WTC11 (cell line): Measurements from ENCODE around the gene CAMSAP1. TPM values are rescaled to one million over a fixed set of nuclear protein-coding genes. Genes with fewer than 3 reads are reported as not detected.

Source experiments
- ATAC-seq: fragments of 200-7000 bp; cut with Tn5 transposase; 2 replicates; pipeline ENCODE4 v1.10.0; 2021; ENCODE audit warnings: mild to moderate bottlenecking, moderate library complexity
- CTCF ChIA-PET: fragments of 300-600 bp; sonication (Branson Sonifier 250); formaldehyde crosslinking; loops from one replicate; lab custom pipeline; 2021; ENCODE audit warnings: antibody characterized with exemption; lab: Charles Lee
- POLR2A ChIA-PET: fragments of 350-600 bp; sonication (Branson Sonifier 250); formaldehyde crosslinking; loops from one replicate; lab custom pipeline; 2021; ENCODE audit warnings: antibody characterized with exemption; lab: Charles Lee
- DNase-seq: peaks from one replicate; pipeline ENCODE4 v3.0.0; 2021; ENCODE audit warnings: low spot score
- H3K27ac Mint-ChIP-seq: 2 replicates; pipeline ENCODE4 v1.8.0; 2021; ENCODE audit warnings: mixed read lengths
- H3K27me3 Mint-ChIP-seq: 2 replicates; pipeline ENCODE4 v1.8.0; 2021; ENCODE audit warnings: low read depth, mild to moderate bottlenecking, moderate library complexity, mixed read lengths
- H3K36me3 Mint-ChIP-seq: 2 replicates; pipeline ENCODE4 v1.8.0; 2021; ENCODE audit warnings: mixed read lengths
- H3K4me1 Mint-ChIP-seq: 2 replicates; pipeline ENCODE4 v1.8.0; 2022; ENCODE audit warnings: mixed read lengths
- H3K4me3 Mint-ChIP-seq: 2 replicates; pipeline ENCODE4 v1.8.0; 2021; ENCODE audit warnings: mild to moderate bottlenecking, moderate library complexity, mixed read lengths
- H3K9me3 Mint-ChIP-seq: 2 replicates; pipeline ENCODE4 v1.8.0; 2021; ENCODE audit warnings: mixed read lengths
- ARID4B ChIP-seq: sonication (generic); formaldehyde crosslinking; IDR thresholded peaks from 2 replicates; pipeline ENCODE4 v1.8.0; 2023; ENCODE audit warnings: missing genetic modification reagents, mild to moderate bottlenecking, borderline replicate concordance
- ATF3 ChIP-seq: sonication (generic); formaldehyde crosslinking; conservative IDR thresholded peaks from 2 replicates; pipeline ENCODE4 v1.8.1; 2022; ENCODE audit warnings: mild to moderate bottlenecking, missing genetic modification reagents
- CBFB ChIP-seq: sonication (generic); formaldehyde crosslinking; IDR thresholded peaks from 2 replicates; pipeline ENCODE4 v1.8.1; 2022; ENCODE audit warnings: mild to moderate bottlenecking, low read depth, missing genetic modification reagents
- CREM ChIP-seq: sonication (generic); formaldehyde crosslinking; IDR thresholded peaks from 2 replicates; pipeline ENCODE4 v1.8.1; 2022; ENCODE audit warnings: mild to moderate bottlenecking, missing genetic modification reagents, moderate library complexity
- GTF2I ChIP-seq: fragments of 250-450 bp; sonication (Bioruptor Pico); conservative IDR thresholded peaks from 2 replicates; pipeline ENCODE4 v1.4.0; 2021; ENCODE audit warnings: mild to moderate bottlenecking
- MXD4 ChIP-seq: fragments of 250-450 bp; sonication (Bioruptor Pico); IDR thresholded peaks from 2 replicates; pipeline ENCODE4 v1.8.0; 2021; ENCODE audit warnings: mild to moderate bottlenecking, moderate library complexity, borderline replicate concordance
- MYBL2 ChIP-seq: sonication (generic); formaldehyde crosslinking; IDR thresholded peaks from 2 replicates; pipeline ENCODE4 v1.8.1; 2023; ENCODE audit warnings: mild to moderate bottlenecking, moderate library complexity, missing genetic modification reagents
- NFYB ChIP-seq: sonication (generic); formaldehyde crosslinking; conservative IDR thresholded peaks from 2 replicates; pipeline ENCODE4 v1.8.0; 2022; ENCODE audit warnings: low read depth, missing genetic modification reagents
- PRRX2 ChIP-seq: fragments of 250-450 bp; sonication (Bioruptor Pico); IDR thresholded peaks from 2 replicates; pipeline ENCODE4 v1.8.0; 2021; ENCODE audit warnings: mild to moderate bottlenecking
- ZNF263 ChIP-seq: sonication (generic); formaldehyde crosslinking; IDR thresholded peaks from 2 replicates; pipeline ENCODE4 v1.8.1; 2022; ENCODE audit warnings: low read depth, mild to moderate bottlenecking, moderate library complexity, missing genetic modification reagents
- ZNF416 ChIP-seq: fragments of 250-450 bp; sonication (Bioruptor Pico); IDR thresholded peaks from 2 replicates; pipeline ENCODE4 v1.9.0; 2021; ENCODE audit warnings: mild to moderate bottlenecking, inconsistent platforms
- ZNF532 ChIP-seq: fragments of 250-450 bp; sonication (Bioruptor Pico); IDR thresholded peaks from 2 replicates; pipeline ENCODE4 v1.9.0; 2021; ENCODE audit warnings: mild to moderate bottlenecking, borderline replicate concordance
- ZSCAN18 ChIP-seq: fragments of 250-450 bp; sonication (Bioruptor Pico); IDR thresholded peaks from 2 replicates; pipeline ENCODE4 v2.1.2; 2022; ENCODE audit warnings: mild to moderate bottlenecking, moderate library complexity
- total RNA-seq: library from RNA; stranded (reverse); gene quantifications from 3 replicates; pipeline ENCODE4 v1.2.3, GENCODE V29; 2021

The CAMSAP1 gene
- total RNA-seq, 1 experiment from 2014 or later, result 40.5 TPM

- TF ChIP-seq ZNF532 (CRISPR knock-in tag), result no peak
- TF ChIP-seq, all 79 proteins: peak for 0
These were observed 1.7 kb downstream of the CAMSAP1 start (continued) for GRCh38 chr9:135905380-135906258.

GRCh38 chr9:135903786-135904520, 3.4 kb downstream of the CAMSAP1 start:
- TF ChIP-seq ATF3 (CRISPR knock-in tag) (no peak), GTF2I (CRISPR knock-in tag) (no peak), NFYB (CRISPR knock-in tag) (no peak), ZNF416 (CRISPR knock-in tag) (no peak), CREM (CRISPR knock-in tag) (no peak), MYBL2 (CRISPR knock-in tag) (no peak), MXD4 (no peak), CBFB (CRISPR knock-in tag) (no peak), PRRX2 (CRISPR knock-in tag) (no peak), ZSCAN18 (CRISPR knock-in tag) (no peak), ZNF263 (CRISPR knock-in tag) (no peak), ARID4B (CRISPR knock-in tag) (no peak)
- TF ChIP-seq, all 79 proteins: peak for 0
- ATAC-seq (no peak), DNase-seq (no peak)
- H3K4me1 Mint-ChIP-seq, result peaks cover 57% of the 10 kb centered on the region
- POLR2A ChIA-PET, result no interaction called here
- H3K4me3 Mint-ChIP-seq, result peak overlapping the region; percentile 42
- CTCF ChIA-PET, result interaction anchor here (0.7 kb wide), 1 partner anchor 99 kb away, joined by 3 read pairs; no protein-coding TSS in a partner anchor
- peaks cover 12% of the 10 kb centered on the region for H3K9me3 Mint-ChIP-seq
- H3K27ac Mint-ChIP-seq, result peak overlapping the region; percentile 84
- peaks cover 13% of the 10 kb centered on the region for H3K27me3 Mint-ChIP-seq
- H3K36me3 Mint-ChIP-seq, result peaks cover 33% of the 10 kb centered on the region
